GM23248 (cell line): Measurements from ENCODE around the gene IMMT.

Experiments
- EZH2 ChIP-seq: fragments of 200-600 bp; sonication (generic); IDR thresholded peaks from 2 replicates; pipeline ENCODE4 v1.6.1; 2018; ENCODE audit warnings: antibody characterized with exemption, mild to moderate bottlenecking; ENCODE audit not compliant: insufficient read depth, poor library complexity, severe bottlenecking
- EZH2phosphoT487 ChIP-seq: fragments of 200-600 bp; sonication (generic); IDR thresholded peaks from 2 replicates; pipeline ENCODE4 v1.6.1; 2018; ENCODE audit warnings: antibody characterized with exemption, moderate library complexity, mild to moderate bottlenecking, low read depth; ENCODE audit not compliant: insufficient read depth

DNA sequence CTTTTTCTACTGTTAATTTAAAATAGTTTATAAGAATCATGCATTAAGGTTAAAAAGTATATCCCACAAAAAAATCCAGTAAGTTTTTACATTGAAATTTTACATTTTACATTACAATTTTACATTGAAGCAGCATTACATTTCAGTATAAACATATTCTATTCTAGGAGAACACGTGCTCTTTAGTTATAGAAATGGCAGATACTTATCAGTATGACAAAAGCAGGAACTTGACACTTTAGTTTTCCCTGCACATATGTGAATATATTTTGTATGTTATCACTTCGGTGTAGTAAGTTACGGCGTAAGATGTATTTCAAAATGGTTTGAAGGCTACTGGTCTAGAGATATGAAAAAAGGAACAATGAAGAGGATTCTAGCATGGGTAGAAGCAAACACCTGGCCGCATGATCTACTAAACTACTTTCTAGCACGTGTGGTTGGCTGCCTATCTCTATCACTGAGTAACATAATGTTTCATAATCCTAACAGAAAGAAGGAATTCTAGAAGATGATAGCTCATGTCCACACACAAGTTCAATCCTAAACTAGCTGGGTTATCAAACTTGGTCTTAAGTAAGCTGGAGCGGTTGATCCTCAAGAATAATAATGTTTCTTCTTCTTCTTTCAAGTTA lies 5.4 kb downstream of the IMMT start:
- TF ChIP-seq EZH2phosphoT487 (no peak), EZH2 (no peak)
